H9 (cell line): ENCODE measurements around the gene HVCN1. TPM values are rescaled to one million over a fixed set of nuclear protein-coding genes. Genes with fewer than 3 reads are reported as not detected.
A peak's percentile ranks its signal among the peaks of the same experiment; 100 is the strongest.

Source experiments
- DNase-seq: peaks from one replicate; pipeline ENCODE4 v3.0.0-alpha.2; 2017
- H2AFZ ChIP-seq: one replicate; pipeline ENCODE4 v1.6.1; 2013; ENCODE audit warnings: mild to moderate bottlenecking, low read length, control low read depth, moderate library complexity
- H2AK5ac ChIP-seq: 2 replicates; pipeline ENCODE4 v1.6.1; 2013; ENCODE audit warnings: low read length, control low read depth, mixed read lengths; ENCODE audit not compliant: insufficient read length
- H2BK120ac ChIP-seq: one replicate; pipeline ENCODE4 v1.6.1; 2013; ENCODE audit warnings: low read depth, mild to moderate bottlenecking, low read length, control low read depth, inconsistent platforms; ENCODE audit not compliant: poor library complexity, severe bottlenecking
- H2BK12ac ChIP-seq: 2 replicates; pipeline ENCODE4 v1.6.1; 2013; ENCODE audit warnings: low read length, control low read depth, mixed read lengths, low read depth; ENCODE audit not compliant: insufficient read length
- H2BK15ac ChIP-seq: 2 replicates; pipeline ENCODE4 v1.6.1; 2013; ENCODE audit warnings: low read depth, low read length, control low read depth
- H2BK20ac ChIP-seq: one replicate; pipeline ENCODE4 v1.6.1; 2013; ENCODE audit warnings: low read depth, mild to moderate bottlenecking, low read length, control low read depth, inconsistent platforms; ENCODE audit not compliant: poor library complexity, severe bottlenecking
- H2BK5ac ChIP-seq: 2 replicates; pipeline ENCODE4 v1.6.1; 2013; ENCODE audit warnings: low read length, control low read depth, mixed read lengths; ENCODE audit not compliant: insufficient read length
- H3K14ac ChIP-seq: 2 replicates; pipeline ENCODE4 v1.6.1; 2013; ENCODE audit warnings: low read length, control low read depth; ENCODE audit not compliant: insufficient read depth
- H3K18ac ChIP-seq: 2 replicates; pipeline ENCODE4 v1.6.1; 2013; ENCODE audit warnings: low read depth, mild to moderate bottlenecking, mixed read lengths, low read length, control low read depth; ENCODE audit not compliant: insufficient read length
- H3K23ac ChIP-seq: 2 replicates; pipeline ENCODE4 v1.6.1; 2013; ENCODE audit warnings: low read length, control low read depth, mixed read lengths, low read depth; ENCODE audit not compliant: insufficient read length
- H3K23me2 ChIP-seq: 2 replicates; pipeline ENCODE4 v1.6.1; 2013; ENCODE audit warnings: low read depth, mild to moderate bottlenecking, mixed read lengths, low read length, control low read depth; ENCODE audit not compliant: insufficient read length, poor library complexity, severe bottlenecking
- H3K27ac ChIP-seq: 2 replicates; pipeline ENCODE4 v1.5.1; 2013; ENCODE audit warnings: low read length, control low read depth, mixed read lengths, low read depth; ENCODE audit not compliant: insufficient read length
- H3K27me3 ChIP-seq: 2 replicates; pipeline ENCODE4 v1.6.1; 2013; ENCODE audit warnings: low read length, control low read depth, inconsistent platforms; ENCODE audit not compliant: insufficient read depth
- H3K4ac ChIP-seq: 2 replicates; pipeline ENCODE4 v1.6.1; 2013; ENCODE audit warnings: low read depth, mild to moderate bottlenecking, control low read depth, inconsistent platforms, low read length, moderate library complexity
- H3K4me1 ChIP-seq: 2 replicates; pipeline ENCODE4 v1.6.1; 2013; ENCODE audit warnings: low read length, control low read depth, inconsistent platforms; ENCODE audit not compliant: insufficient read depth
- H3K4me2 ChIP-seq: 2 replicates; pipeline ENCODE4 v1.6.1; 2013; ENCODE audit warnings: low read length, control low read depth, mixed read lengths; ENCODE audit not compliant: insufficient read length, insufficient read depth
- H3K56ac ChIP-seq: 2 replicates; pipeline ENCODE4 v1.6.1; 2013; ENCODE audit warnings: low read depth, mild to moderate bottlenecking, mixed read lengths, low read length, control low read depth; ENCODE audit not compliant: insufficient read length
- H3K79me1 ChIP-seq: 2 replicates; pipeline ENCODE4 v1.6.1; 2013; ENCODE audit warnings: low read depth, mild to moderate bottlenecking, moderate library complexity, low read length, control low read depth, inconsistent platforms; ENCODE audit not compliant: insufficient read depth, poor library complexity, severe bottlenecking
- H3K79me2 ChIP-seq: 2 replicates; pipeline ENCODE4 v1.6.1; 2013; ENCODE audit warnings: low read length, control low read depth, inconsistent platforms; ENCODE audit not compliant: insufficient read depth
- H3K9ac ChIP-seq: 2 replicates; pipeline ENCODE4 v1.6.1; 2013; ENCODE audit warnings: low read length, control low read depth, mixed read lengths; ENCODE audit not compliant: insufficient read length; ENCODE audit errors: extremely low read depth
- H3K9me3 ChIP-seq: one replicate; pipeline ENCODE4 v1.6.1; 2013; ENCODE audit warnings: low read depth, low read length, inconsistent platforms; ENCODE audit not compliant: control insufficient read depth
- H3T11ph ChIP-seq: one replicate; pipeline ENCODE4 v1.6.1; 2013; ENCODE audit warnings: mild to moderate bottlenecking, low read length, control low read depth, inconsistent platforms
- H4K20me1 ChIP-seq: one replicate; pipeline ENCODE4 v1.6.1; 2013; ENCODE audit not compliant: control insufficient read depth, insufficient read length, insufficient read depth
- H4K5ac ChIP-seq: 2 replicates; pipeline ENCODE4 v1.6.1; 2013; ENCODE audit warnings: low read depth, mild to moderate bottlenecking, mixed read lengths, low read length, control low read depth; ENCODE audit not compliant: insufficient read length
- H4K8ac ChIP-seq: replicated peaks from 2 replicates; pipeline ENCODE4 v1.6.1; 2013; ENCODE audit warnings: low read length, control low read depth, mixed read lengths, low read depth; ENCODE audit not compliant: insufficient read length
- H4K91ac ChIP-seq: 2 replicates; pipeline ENCODE4 v1.6.1; 2013; ENCODE audit warnings: low read depth, mild to moderate bottlenecking, moderate library complexity, mixed read lengths, low read length, control low read depth; ENCODE audit not compliant: insufficient read length
- H3K27ac Mint-ChIP-seq, 3 experiments: 2 replicates in 2 of 3; 3 replicates in 1 of 3; pipeline ENCODE4 v1.8.0; 2020 to 2021; ENCODE audit warnings: mixed read lengths in 3 of 3, mild to moderate bottlenecking in 1 of 3, moderate library complexity in 1 of 3
- H3K27me3 Mint-ChIP-seq: 2 replicates; pipeline ENCODE4 v1.8.0; 2021; ENCODE audit warnings: low read depth, mild to moderate bottlenecking, moderate library complexity, mixed read lengths
- H3K36me3 Mint-ChIP-seq, 3 experiments: 2 replicates in 2 of 3; 3 replicates in 1 of 3; pipeline ENCODE4 v1.8.0; 2020 to 2021; ENCODE audit warnings: low read depth in 3 of 3, mixed read lengths in 3 of 3; ENCODE audit not compliant: insufficient read depth in 1 of 3
- H3K4me1 Mint-ChIP-seq, 2 experiments: 2 replicates each; pipeline ENCODE4 v1.8.0; 2020; ENCODE audit warnings: mixed read lengths in 2 of 2
- H3K4me3 Mint-ChIP-seq, 2 experiments: 2 replicates in 1 of 2; 3 replicates in 1 of 2; pipeline ENCODE4 v1.8.0; 2020 to 2021; ENCODE audit warnings: mild to moderate bottlenecking in 2 of 2, mixed read lengths in 2 of 2, moderate library complexity in 1 of 2
- H3K9me3 Mint-ChIP-seq, 2 experiments: 2 replicates in 1 of 2; 3 replicates in 1 of 2; pipeline ENCODE4 v1.8.0; 2020; ENCODE audit warnings: mild to moderate bottlenecking in 2 of 2, mixed read lengths in 2 of 2, moderate library complexity in 1 of 2
- CTCF ChIP-seq: fragments of 200-600 bp; sonication (generic); conservative IDR thresholded peaks from 3 replicates; pipeline ENCODE4 v1.8.0; 2021; ENCODE audit warnings: antibody characterized with exemption, mild to moderate bottlenecking
- WGBS: extraction: QIAGEN DNeasy Blood & Tissue Kit; methylation state at CpG from one replicate; pipeline ENCODE4 v1.1.7; 2013; ENCODE audit warnings: missing lambda C conversion rate, low lambda C conversion rate, mixed read lengths; ENCODE audit not compliant: insufficient read length; ENCODE audit errors: extremely low coverage; 5-methylcytosine and 5-hydroxymethylcytosine counted together
- total RNA-seq: library from RNA; stranded (reverse); gene quantifications from 2 replicates; pipeline ENCODE4 v1.2.1, GENCODE V29; 2021

Gene HVCN1
- total RNA-seq, 1 experiment from 2014 or later = 5.2 TPM

DNA sequence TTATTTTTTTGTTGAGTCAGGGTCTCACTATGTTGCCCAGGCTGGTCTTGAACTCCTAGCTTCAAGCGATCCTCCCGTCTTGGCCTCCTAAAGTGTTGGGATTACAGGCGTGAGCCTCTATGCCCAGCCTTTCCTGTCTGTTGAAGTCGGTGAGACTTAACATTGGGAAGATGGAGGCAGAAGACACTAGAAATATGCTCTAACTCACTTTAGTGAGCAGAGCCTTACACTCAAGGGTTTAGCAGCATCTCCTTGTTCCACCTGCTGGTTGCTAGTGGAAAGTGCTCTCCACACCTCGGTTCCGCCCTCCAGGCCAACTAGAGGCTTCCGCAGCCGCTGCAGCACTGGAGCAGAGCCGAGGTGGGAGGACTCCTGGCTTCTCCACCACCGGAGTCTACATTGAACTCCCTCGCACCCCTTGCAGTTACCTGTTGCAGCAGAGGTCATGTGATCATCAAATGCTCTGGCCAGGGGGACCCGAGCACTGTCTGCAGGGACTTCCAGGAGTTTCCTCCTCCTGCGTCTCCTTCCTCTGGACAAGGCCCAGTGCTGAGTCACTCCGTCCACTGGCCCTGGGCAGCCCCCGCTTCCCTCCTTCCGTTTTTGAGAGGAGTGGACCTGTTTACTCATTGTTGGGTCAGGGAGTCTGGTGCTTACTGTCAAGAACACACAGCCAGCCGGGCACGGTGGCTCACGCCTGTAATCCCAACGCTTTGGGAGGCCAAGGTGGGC, 9.4 kb upstream of the HVCN1 start:
- WGBS = no CpG with 5 or more reads among the region's 20 CpGs

More for the DNA sequence above, 9.4 kb upstream of the HVCN1 start:
- H3K23me2 ChIP-seq = no peaks in the 10 kb centered on the region
- H4K5ac ChIP-seq = no peak overlapping the region
- H3T11ph ChIP-seq = no peak overlapping the region
- Mint-ChIP-seq H3K27ac (no peak overlapping the region), H3K36me3 (no peaks in the 10 kb centered on the region), H3K4me1 (peaks cover 0 to 14% of the 10 kb centered on the region in 2 experiments; a peak in 1 of 4 replicates), H3K4me3 (no peak overlapping the region), H3K27me3 (peaks cover 4% of the 10 kb centered on the region), H3K9me3 (no peaks in the 10 kb centered on the region)
- no peak overlapping the region for H3K27ac ChIP-seq
- no peak overlapping the region for H2BK120ac ChIP-seq
- H2BK20ac ChIP-seq = no peak overlapping the region
- no peak overlapping the region for H3K4ac ChIP-seq
- H4K20me1 ChIP-seq = no peaks in the 10 kb centered on the region
- no peak overlapping the region for H2AFZ ChIP-seq
- no peaks in the 10 kb centered on the region for H3K79me2 ChIP-seq
- no peak overlapping the region for H2BK15ac ChIP-seq
- no peak overlapping the region for H2BK5ac ChIP-seq
- no peak overlapping the region for H3K9ac ChIP-seq
- no peak overlapping the region for H3K56ac ChIP-seq
- no peak overlapping the region for H2AK5ac ChIP-seq
- no peak overlapping the region for H4K8ac ChIP-seq
- H3K4me2 ChIP-seq = no peak overlapping the region
- no peaks in the 10 kb centered on the region for H3K9me3 ChIP-seq
- no peak overlapping the region for H4K91ac ChIP-seq
- no peaks in the 10 kb centered on the region for H3K4me1 ChIP-seq
- no peak overlapping the region for H3K23ac ChIP-seq
- peak; percentile 94 for DNase-seq
- no peak overlapping the region for H3K14ac ChIP-seq
- H3K79me1 ChIP-seq = no peaks in the 10 kb centered on the region
- H3K27me3 ChIP-seq = no peaks in the 10 kb centered on the region
- no peak overlapping the region for H3K18ac ChIP-seq
- peak; percentile 81 for TF ChIP-seq CTCF
- no peak overlapping the region for H2BK12ac ChIP-seq
